Activated CD8-positive, alpha-beta T cell treated with anti-CD3 and anti-CD28 coated beads for 36 hours (primary cell): ENCODE data around the gene ABCC2. TPM values are rescaled to one million over a fixed set of nuclear protein-coding genes. Genes with fewer than 3 reads are reported as not detected.

Experiments used
- ATAC-seq: fragments of 200-7000 bp; cut with Tn5 transposase; one replicate; pipeline ENCODE4 v1.10.0; 2021; ENCODE audit warnings: mild to moderate bottlenecking, moderate library complexity
- CTCF ChIA-PET: fragments of 350-600 bp; sonication (Branson Sonifier 250); formaldehyde crosslinking; loops from one replicate; lab custom pipeline; 2021; ENCODE audit warnings: antibody characterized with exemption; lab: Charles Lee
- POLR2A ChIA-PET: fragments of 350-600 bp; sonication (Branson Sonifier 250); formaldehyde crosslinking; loops from one replicate; lab custom pipeline; 2021; ENCODE audit warnings: antibody characterized with exemption; lab: Charles Lee
- DNase-seq: peaks from one replicate; pipeline ENCODE4 v3.0.0-alpha.2; 2020
- H3K27ac Mint-ChIP-seq: one replicate; pipeline ENCODE4 v1.8.0; 2021; ENCODE audit warnings: mild to moderate bottlenecking, mixed read lengths
- H3K27me3 Mint-ChIP-seq: one replicate; pipeline ENCODE4 v1.8.0; 2021; ENCODE audit warnings: mixed read lengths
- H3K36me3 Mint-ChIP-seq: one replicate; pipeline ENCODE4 v1.8.0; 2021; ENCODE audit warnings: low read depth, mixed read lengths
- H3K4me1 Mint-ChIP-seq: one replicate; pipeline ENCODE4 v1.8.0; 2021; ENCODE audit warnings: low read depth, mixed read lengths
- H3K4me3 Mint-ChIP-seq: one replicate; pipeline ENCODE4 v1.8.0; 2021; ENCODE audit warnings: mild to moderate bottlenecking, moderate library complexity, mixed read lengths
- H3K9me3 Mint-ChIP-seq: one replicate; pipeline ENCODE4 v1.8.0; 2021; ENCODE audit warnings: mixed read lengths
- CTCF ChIP-seq: fragments of 200-600 bp; IDR thresholded peaks from one replicate; pipeline ENCODE4 v1.8.0; 2022; ENCODE audit warnings: antibody characterized with exemption, mild to moderate bottlenecking
- intact Hi-C: fragments of 100-400 bp; cut with micrococcal nuclease; formaldehyde crosslinking; loops from one replicate; pipeline ENCODE4 v1.10.0; 2022
- total RNA-seq, 2 experiments: library from RNA; stranded (reverse); gene quantifications; one replicate each; pipeline ENCODE4 v1.2.3, GENCODE V29; 2021

ABCC2 gene
- total RNA-seq, 2 experiments from 2014 or later = 0.87 to 1.0 TPM

- ChIA-PET POLR2A (no interaction called here), CTCF (interaction anchor here (1.1 kb wide), 1 partner anchor 204 kb away, joined by 3 read pairs; no protein-coding TSS in a partner anchor)
- Mint-ChIP-seq H3K4me1 (peaks cover 5% of the 10 kb centered on the region), H3K36me3 (no peaks in the 10 kb centered on the region), H3K27me3 (no peaks in the 10 kb centered on the region), H3K27ac (no peak overlapping the region), H3K4me3 (no peak overlapping the region), H3K9me3 (no peaks in the 10 kb centered on the region)
- no peak for DNase-seq
- no peak for ATAC-seq
- intact Hi-C loops = loop anchor here (10.0 kb wide), 1 partner anchor 173 kb away; no protein-coding TSS in a partner anchor
- TF ChIP-seq CTCF = no peak
Observed at GRCh38 chr10:99841746-99842145, 59.3 kb downstream of the ABCC2 start.

GRCh38 chr10:99843310-99843709 is 60.9 kb downstream of the ABCC2 start:
- CTCF ChIA-PET = interaction anchor here (4.1 to 11.7 kb wide), 2 partner anchors 166 to 202 kb away, joined by 70 to 196 read pairs; partner anchors contain the start of gene DNMBP
- H3K27ac Mint-ChIP-seq = no peak overlapping the region
- no peaks in the 10 kb centered on the region for H3K27me3 Mint-ChIP-seq
- no peaks in the 10 kb centered on the region for H3K9me3 Mint-ChIP-seq
- H3K36me3 Mint-ChIP-seq = no peaks in the 10 kb centered on the region
- POLR2A ChIA-PET = no interaction called here
- intact Hi-C loops = loop anchor here (10.0 kb wide), 1 partner anchor 171 kb away; no protein-coding TSS in a partner anchor
- H3K4me1 Mint-ChIP-seq = peaks cover 5% of the 10 kb centered on the region
- DNase-seq (no peak), ATAC-seq (no peak)
- no peak for TF ChIP-seq CTCF
- no peak overlapping the region for H3K4me3 Mint-ChIP-seq

- TF ChIP-seq CTCF = no peak
- CTCF ChIA-PET = interaction anchor here (1.1 to 11.7 kb wide), 15 partner anchors 12 to 304 kb away, joined by 3 to 196 read pairs (median 12); partner anchors contain the start of gene DNMBP
- H3K36me3 Mint-ChIP-seq = no peaks in the 10 kb centered on the region
- intact Hi-C loops = loop anchor here (10.0 kb wide), 1 partner anchor 170 kb away; no protein-coding TSS in a partner anchor
- H3K4me1 Mint-ChIP-seq = peaks cover 5% of the 10 kb centered on the region
- no peak overlapping the region for H3K27ac Mint-ChIP-seq
- H3K9me3 Mint-ChIP-seq = no peaks in the 10 kb centered on the region
- no peak overlapping the region for H3K4me3 Mint-ChIP-seq
- ATAC-seq (no peak), DNase-seq (no peak)
- no peaks in the 10 kb centered on the region for H3K27me3 Mint-ChIP-seq
- POLR2A ChIA-PET = no interaction called here
Observed at GRCh38 chr10:99844433-99844955, 62.1 kb downstream of the ABCC2 start.

- no peak overlapping the region for H3K4me3 Mint-ChIP-seq
- DNase-seq = peak; percentile 81
- POLR2A ChIA-PET = interaction anchor here (1.2 to 1.5 kb wide), 2 partner anchors 66 to 200 kb away, joined by 3 read pairs; no protein-coding TSS in a partner anchor
Observed at GRCh38 chr10:99845837-99846382, 63.5 kb downstream of the ABCC2 start.

More at GRCh38 chr10:99845837-99846382, 63.5 kb downstream of the ABCC2 start:
- H3K27me3 Mint-ChIP-seq = no peaks in the 10 kb centered on the region
- peak; percentile 94 for ATAC-seq
- CTCF ChIA-PET = interaction anchor here (0.6 to 11.7 kb wide), 91 partner anchors 8 to 665 kb away, joined by 3 to 196 read pairs (median 4); partner anchors contain the start of gene DNMBP
- H3K4me1 Mint-ChIP-seq = peaks cover 5% of the 10 kb centered on the region
- no peak overlapping the region for H3K27ac Mint-ChIP-seq
- peak; percentile 89 for TF ChIP-seq CTCF
- no peaks in the 10 kb centered on the region for H3K36me3 Mint-ChIP-seq
- H3K9me3 Mint-ChIP-seq = no peaks in the 10 kb centered on the region
- intact Hi-C loops = loop anchor here (1.0 to 10.0 kb wide), 2 partner anchors 169 to 200 kb away; no protein-coding TSS in a partner anchor
